ENCODE results near the gene DISP3. TPM values are rescaled to one million over a fixed set of nuclear protein-coding genes. Genes with fewer than 3 reads are reported as not detected.

The DISP3 gene
- total and polyA plus RNA-seq, 7 donors = under 0.01 to 0.28 (median 0.16) TPM; not detected in 4

DNA sequence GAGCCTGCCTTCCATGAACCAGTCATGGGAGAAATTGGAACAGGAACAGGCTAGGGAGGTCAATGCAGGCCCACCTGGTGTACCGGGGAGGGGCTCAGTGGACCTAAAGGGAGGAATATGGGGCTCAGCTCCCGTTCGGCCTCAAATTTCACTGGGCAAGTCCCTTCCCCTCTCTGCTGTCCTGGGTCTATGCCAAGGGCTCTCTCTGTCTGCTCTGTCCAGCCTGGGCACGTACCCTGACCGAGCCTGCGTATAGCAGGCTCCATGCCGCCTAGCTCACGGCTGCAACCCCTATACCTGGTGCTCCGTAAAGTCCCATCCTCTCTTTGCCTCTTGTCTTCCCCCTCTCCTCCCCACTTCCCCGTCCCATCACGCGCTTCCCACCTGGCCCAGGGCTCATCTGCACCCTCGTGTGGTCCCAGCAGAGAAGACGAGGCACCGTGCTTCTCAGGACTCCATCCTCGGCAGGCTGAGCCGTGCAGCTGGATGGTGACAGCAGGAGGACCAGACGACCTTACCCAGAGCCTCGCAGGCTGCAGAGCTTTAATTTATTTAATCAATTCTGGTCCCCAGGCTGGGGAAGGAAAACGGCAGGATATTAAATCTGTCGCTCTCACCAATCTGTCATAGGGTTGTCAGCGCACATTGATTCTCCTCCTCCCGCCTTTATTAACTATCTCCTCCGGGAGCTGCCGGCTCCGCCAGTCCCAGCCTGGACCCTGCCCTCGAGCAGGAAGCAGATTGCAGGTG is 25.0 kb upstream of the DISP3 start:
- TF ChIP-seq, protein P1, sequence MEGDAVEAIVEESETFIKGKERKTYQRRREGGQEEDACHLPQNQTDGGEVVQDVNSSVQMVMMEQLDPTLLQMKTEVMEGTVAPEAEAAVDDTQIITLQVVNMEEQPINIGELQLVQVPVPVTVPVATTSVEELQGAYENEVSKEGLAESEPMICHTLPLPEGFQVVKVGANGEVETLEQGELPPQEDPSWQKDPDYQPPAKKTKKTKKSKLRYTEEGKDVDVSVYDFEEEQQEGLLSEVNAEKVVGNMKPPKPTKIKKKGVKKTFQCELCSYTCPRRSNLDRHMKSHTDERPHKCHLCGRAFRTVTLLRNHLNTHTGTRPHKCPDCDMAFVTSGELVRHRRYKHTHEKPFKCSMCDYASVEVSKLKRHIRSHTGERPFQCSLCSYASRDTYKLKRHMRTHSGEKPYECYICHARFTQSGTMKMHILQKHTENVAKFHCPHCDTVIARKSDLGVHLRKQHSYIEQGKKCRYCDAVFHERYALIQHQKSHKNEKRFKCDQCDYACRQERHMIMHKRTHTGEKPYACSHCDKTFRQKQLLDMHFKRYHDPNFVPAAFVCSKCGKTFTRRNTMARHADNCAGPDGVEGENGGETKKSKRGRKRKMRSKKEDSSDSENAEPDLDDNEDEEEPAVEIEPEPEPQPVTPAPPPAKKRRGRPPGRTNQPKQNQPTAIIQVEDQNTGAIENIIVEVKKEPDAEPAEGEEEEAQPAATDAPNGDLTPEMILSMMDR (IDR thresholded peaks at IDR 0.05) = no peak
- TF ChIP-seq EP300 (IDR thresholded peaks at IDR 0.05) = no peak
- no peak for TF ChIP-seq POLR2A (IDR thresholded peaks at IDR 0.05)
- TF ChIP-seq POLR2AphosphoS5 (IDR thresholded peaks at IDR 0.05) = no peak
- intact Hi-C loops (cut with DNase I) = no loop called here
- H3K9me3 ChIP-seq = no peaks in the 10 kb centered on the region
- no peak overlapping the region for H3K4me3 ChIP-seq
- H3K27me3 ChIP-seq = peaks cover 0 to 80% (median 20%) of the 10 kb centered on the region in 3 donors
- no peak for DNase-seq
- no peaks in the 10 kb centered on the region for H3K4me1 ChIP-seq
- 48 to 51% methylated on average over 27 of the region's 27 CpGs for WGBS, 2 donors
- H3K27ac ChIP-seq = no peak overlapping the region
- H3K36me3 ChIP-seq = no peaks in the 10 kb centered on the region

DNA sequence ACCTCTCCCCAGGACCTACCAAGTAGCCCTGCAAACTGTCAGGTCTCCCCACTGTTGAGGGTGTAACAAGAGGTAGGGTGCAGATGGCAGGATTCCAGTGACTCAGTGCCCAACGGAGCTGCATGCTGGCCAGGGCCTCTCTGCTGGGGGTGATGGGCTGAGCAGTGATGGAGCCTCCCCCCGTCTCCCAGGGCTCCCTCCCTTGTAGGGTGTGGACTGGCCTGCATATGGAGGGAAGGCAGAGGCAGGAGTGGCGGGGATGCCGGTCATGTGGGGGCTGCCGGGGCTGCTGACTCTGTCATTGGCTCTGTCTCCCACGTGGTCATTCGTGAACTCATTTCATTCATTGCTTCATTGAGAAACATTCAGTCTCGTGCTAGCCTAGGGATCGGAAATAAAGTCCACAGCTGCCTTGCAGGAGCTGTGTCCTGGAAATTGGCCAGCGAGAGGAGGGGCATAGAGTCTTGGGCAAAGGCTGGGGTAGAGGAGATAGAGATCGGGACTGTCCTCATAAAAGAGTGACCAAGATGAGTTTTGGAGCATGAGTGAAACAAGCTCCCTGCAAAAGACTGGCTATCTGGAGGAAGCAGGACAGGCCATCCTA is 22.9 kb upstream of the DISP3 start:
- intact Hi-C loops (cut with DNase I) = no loop called here
- no peaks in the 10 kb centered on the region for H3K36me3 ChIP-seq
- DNase-seq = no peak
- no peak overlapping the region for H3K27ac ChIP-seq
- no peaks in the 10 kb centered on the region for H3K9me3 ChIP-seq
- WGBS, 2 donors = 52 to 64% methylated on average over 11 of the region's 11 CpGs
- TF ChIP-seq POLR2A (IDR thresholded peaks at IDR 0.05) (no peak), POLR2AphosphoS5 (IDR thresholded peaks at IDR 0.05) (no peak), EP300 (IDR thresholded peaks at IDR 0.05) (no peak)
- TF ChIP-seq, protein P1 (IDR thresholded peaks at IDR 0.05) = no peak
- no peak overlapping the region for H3K4me3 ChIP-seq
- H3K4me1 ChIP-seq = no peaks in the 10 kb centered on the region
- H3K27me3 ChIP-seq = peaks cover 0 to 73% (median 29%) of the 10 kb centered on the region in 3 donors

DNA sequence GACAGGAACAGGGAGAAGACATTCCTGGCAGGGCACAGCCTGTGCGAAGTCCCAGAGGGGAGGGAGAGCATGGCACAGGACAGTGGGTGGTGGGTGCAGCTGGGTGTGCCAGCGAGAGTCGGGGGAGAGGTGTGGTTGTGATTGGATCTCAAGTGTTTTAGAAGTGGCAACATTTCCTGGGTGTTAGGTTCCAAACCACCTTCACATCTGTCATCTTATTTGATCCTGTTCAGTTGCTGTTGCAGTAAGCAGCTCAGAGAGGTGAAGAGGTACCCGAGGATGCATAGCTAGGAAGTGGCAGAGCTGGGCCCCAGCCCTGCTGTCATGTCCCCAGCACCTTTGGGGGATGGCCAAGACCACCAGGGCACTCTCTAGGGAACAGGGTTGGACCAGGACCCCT is 22.0 kb upstream of the DISP3 start:
- intact Hi-C loops (cut with DNase I) = no loop called here
- Histone ChIP-seq H3K36me3 (no peaks in the 10 kb centered on the region), H3K27ac (no peak overlapping the region), H3K4me3 (no peak overlapping the region), H3K4me1 (no peaks in the 10 kb centered on the region), H3K9me3 (no peaks in the 10 kb centered on the region), H3K27me3 (peaks cover 0 to 77% (median 29%) of the 10 kb centered on the region in 3 donors)
- TF ChIP-seq EP300 (IDR thresholded peaks at IDR 0.05) (no peak), POLR2A (IDR thresholded peaks at IDR 0.05) (no peak), POLR2AphosphoS5 (IDR thresholded peaks at IDR 0.05) (no peak)
- TF ChIP-seq, protein P1 (IDR thresholded peaks at IDR 0.05) = no peak
- no peak for DNase-seq
- WGBS, 2 donors = 56 to 72% methylated on average over 4 of the region's 4 CpGs

DNA sequence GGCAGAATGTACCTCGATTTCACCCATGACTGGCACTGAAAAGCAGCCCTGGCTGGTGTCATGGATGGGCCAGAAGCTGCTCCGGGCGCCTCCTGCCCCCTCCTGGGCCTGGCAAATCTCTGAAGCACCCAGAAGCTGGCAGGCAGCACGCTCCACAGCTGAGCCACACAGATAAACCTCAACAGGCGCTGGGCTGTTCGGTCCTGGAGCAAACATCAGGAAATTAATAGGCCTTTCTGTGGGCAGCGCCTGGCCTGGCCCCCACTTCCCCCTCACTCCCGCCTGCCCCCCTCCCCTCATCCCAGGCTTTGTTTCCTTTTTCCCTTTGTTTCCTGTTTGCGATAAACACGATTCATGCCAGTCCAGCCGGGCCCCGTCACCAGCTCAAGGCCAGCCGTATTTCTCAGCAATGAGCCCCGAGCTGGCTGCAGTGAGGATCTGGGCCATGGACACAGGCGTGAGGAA is 20.1 kb upstream of the DISP3 start:
- no peaks in the 10 kb centered on the region for H3K9me3 ChIP-seq
- intact Hi-C loops (cut with DNase I) = no loop called here
- 30 to 38% methylated on average over 15 of the region's 15 CpGs for WGBS, 2 donors
- no peaks in the 10 kb centered on the region for H3K4me1 ChIP-seq
- TF ChIP-seq, protein P1 (IDR thresholded peaks at IDR 0.05) = no peak
- TF ChIP-seq POLR2A (IDR thresholded peaks at IDR 0.05) = no peak
- TF ChIP-seq POLR2AphosphoS5 (IDR thresholded peaks at IDR 0.05) = no peak
- no peak for TF ChIP-seq EP300 (IDR thresholded peaks at IDR 0.05)
- no peaks in the 10 kb centered on the region for H3K36me3 ChIP-seq
- no peak overlapping the region for H3K27ac ChIP-seq
- no peak for DNase-seq
- H3K27me3 ChIP-seq = peaks cover 0 to 74% (median 29%) of the 10 kb centered on the region in 3 donors
- H3K4me3 ChIP-seq = no peak overlapping the region
